ENCODE measurements around the gene ELOVL1.
A peak's percentile ranks its signal among the peaks of the same experiment; 100 is the strongest.

ELOVL1 gene

GRCh38 chr1:43354471-43354870, 13.3 kb downstream of the ELOVL1 start:
- DNase-seq: peak in 1 of 2 experiments; percentile 10

- DNase-seq: no peak
These were observed 14.9 kb downstream of the ELOVL1 start for GRCh38 chr1:43352881-43353280.

GRCh38 chr1:43352351-43352705, 15.5 kb downstream of the ELOVL1 start:
- no peak for DNase-seq

GRCh38 chr1:43351421-43352350, 16.1 kb downstream of the ELOVL1 start:
- DNase-seq: no peak

- no peak for DNase-seq
These were observed 16.8 kb downstream of the ELOVL1 start for GRCh38 chr1:43350976-43351375.

GRCh38 chr1:43349594-43350306, 18.1 kb downstream of the ELOVL1 start:
- DNase-seq: no peak

- DNase-seq: peak; percentile 60 to 78
These were observed 18.8 kb downstream of the ELOVL1 start for GRCh38 chr1:43348809-43349593.

GRCh38 chr1:43348343-43348808, 19.4 kb downstream of the ELOVL1 start:
- peak in 1 of 2 experiments; percentile 69 for DNase-seq

GRCh38 chr1:43346636-43347035, 21.2 kb downstream of the ELOVL1 start:
- DNase-seq: no peak

- no peak for DNase-seq
These were observed 22.7 kb downstream of the ELOVL1 start for GRCh38 chr1:43345120-43345519.

GRCh38 chr1:43344267-43344850, 23.5 kb downstream of the ELOVL1 start:
- no peak for DNase-seq

GRCh38 chr1:43340559-43340958, 27.3 kb downstream of the ELOVL1 start:
- DNase-seq: no peak

- no peak for DNase-seq
These were observed 28.1 kb downstream of the ELOVL1 start for GRCh38 chr1:43339584-43340232.

GRCh38 chr1:43338001-43338400, 29.8 kb downstream of the ELOVL1 start:
- no peak for DNase-seq

GRCh38 chr1:43337588-43337987, 30.2 kb downstream of the ELOVL1 start, which contains the start of gene MPL:
Gene MPL, plus strand, starts transcription at chr1:43337818. Its CDS starts 31 bp downstream, at chr1:43337849.
- no peak for DNase-seq

GRCh38 chr1:43334453-43335205, 33.2 kb downstream of the ELOVL1 start:
- DNase-seq: no peak

- DNase-seq: no peak
These were observed 36.1 kb downstream of the ELOVL1 start for GRCh38 chr1:43331688-43332087.

- DNase-seq: no peak
These were observed 37.6 kb downstream of the ELOVL1 start for GRCh38 chr1:43329995-43330751.

GRCh38 chr1:43327549-43328292, 40.1 kb downstream of the ELOVL1 start:
- no peak for DNase-seq

GRCh38 chr1:43325381-43325780, 42.4 kb downstream of the ELOVL1 start:
- DNase-seq: no peak
